Fibroblast of peridontal ligament (primary cell): ENCODE data around the gene ARHGAP35.

Experiments used
- DNase-seq: peaks from one replicate; pipeline ENCODE4 v3.0.0-alpha.2; 2010; ENCODE audit errors: extremely low read depth

The ARHGAP35 gene

DNA sequence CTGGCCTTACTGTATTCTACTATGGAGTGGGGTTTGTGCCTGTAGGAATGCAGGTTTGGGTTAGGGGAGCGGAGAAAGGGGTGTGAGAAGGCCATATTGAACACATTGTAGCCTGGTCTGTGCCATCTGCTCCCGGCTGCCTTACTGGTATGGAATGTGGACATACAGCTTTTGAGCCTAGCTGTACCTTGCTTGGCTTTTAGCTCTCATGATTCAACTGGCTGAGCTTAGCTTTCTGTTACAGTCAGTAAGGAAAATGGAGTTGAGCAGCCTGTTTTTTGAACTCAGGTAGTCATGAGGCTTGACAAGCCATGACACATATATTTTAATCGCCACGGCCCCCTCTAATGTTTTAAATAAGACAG, 41.6 kb downstream of the ARHGAP35 start:
- DNase-seq, result no peak

GRCh38 chr19:46903458-46903857, 42.7 kb downstream of the ARHGAP35 start:
- DNase-seq, result no peak

GRCh38 chr19:46904114-46905060, 43.6 kb downstream of the ARHGAP35 start:
- peak; percentile 71 for DNase-seq

DNA sequence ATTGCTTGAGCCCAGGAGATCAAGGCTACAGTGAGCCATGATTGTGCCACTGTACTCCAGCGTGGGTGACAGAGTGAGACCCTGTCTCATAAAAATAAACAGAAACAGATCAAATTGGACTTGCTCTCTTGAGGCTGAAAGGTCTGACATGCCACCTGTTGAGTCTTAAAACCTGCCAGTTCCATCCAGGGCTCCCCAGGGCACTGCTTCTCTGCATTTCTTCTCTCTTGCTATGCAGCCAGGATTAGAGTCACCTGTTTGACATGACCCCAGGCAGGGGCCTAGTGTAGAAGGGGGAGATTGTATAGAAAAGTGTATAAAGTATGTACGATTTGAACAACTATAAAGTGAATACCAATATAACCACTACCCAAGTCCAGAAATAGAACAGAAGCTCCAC, 45.4 kb downstream of the ARHGAP35 start:
- no peak for DNase-seq

DNA sequence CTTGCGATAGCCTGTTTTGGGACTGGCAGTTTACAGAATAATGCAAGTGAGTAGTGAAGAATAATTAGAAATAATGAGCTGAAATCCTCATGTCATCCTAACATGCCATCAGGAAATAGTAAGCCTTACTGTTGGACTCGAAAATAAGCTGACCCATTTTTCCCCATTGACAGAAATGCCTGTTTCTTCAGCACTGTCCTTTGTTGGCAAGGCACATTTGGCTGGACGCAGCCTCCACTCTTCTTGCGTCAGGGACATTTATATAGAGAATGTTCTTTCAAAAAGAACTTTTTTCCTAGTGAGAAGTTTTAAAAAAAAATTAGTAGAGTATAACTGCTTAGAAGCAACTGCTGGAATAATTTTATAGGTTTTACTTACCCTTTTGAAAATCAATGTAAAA, 47.1 kb downstream of the ARHGAP35 start:
- no peak for DNase-seq

DNA sequence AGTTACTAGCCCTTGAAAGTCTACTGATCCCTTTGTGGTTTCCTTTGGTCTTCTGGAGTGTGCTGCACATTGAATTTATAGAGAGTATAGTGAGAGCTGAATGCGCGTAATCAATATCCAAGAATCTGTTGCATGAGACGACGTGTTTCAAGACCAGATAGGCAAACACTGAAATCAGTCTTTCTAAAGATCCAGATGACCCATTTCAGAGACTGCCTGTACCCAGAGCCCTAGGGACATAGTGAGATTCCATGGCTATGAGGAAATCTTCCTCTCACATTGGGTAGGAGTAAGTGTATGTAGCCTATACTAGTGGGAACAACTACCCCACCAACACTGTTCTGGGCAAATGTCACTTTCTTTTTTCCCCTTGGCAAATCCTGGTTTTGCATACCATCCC, 48.6 kb downstream of the ARHGAP35 start:
- no peak for DNase-seq
